ENCODE measurements around the gene S100A3.
"Not testable (repeated sequence)": the region's sequence is repeated elsewhere in the genome, so short reads cannot be mapped to it uniquely, and the experiment has no call there.

Gene S100A3

DNA sequence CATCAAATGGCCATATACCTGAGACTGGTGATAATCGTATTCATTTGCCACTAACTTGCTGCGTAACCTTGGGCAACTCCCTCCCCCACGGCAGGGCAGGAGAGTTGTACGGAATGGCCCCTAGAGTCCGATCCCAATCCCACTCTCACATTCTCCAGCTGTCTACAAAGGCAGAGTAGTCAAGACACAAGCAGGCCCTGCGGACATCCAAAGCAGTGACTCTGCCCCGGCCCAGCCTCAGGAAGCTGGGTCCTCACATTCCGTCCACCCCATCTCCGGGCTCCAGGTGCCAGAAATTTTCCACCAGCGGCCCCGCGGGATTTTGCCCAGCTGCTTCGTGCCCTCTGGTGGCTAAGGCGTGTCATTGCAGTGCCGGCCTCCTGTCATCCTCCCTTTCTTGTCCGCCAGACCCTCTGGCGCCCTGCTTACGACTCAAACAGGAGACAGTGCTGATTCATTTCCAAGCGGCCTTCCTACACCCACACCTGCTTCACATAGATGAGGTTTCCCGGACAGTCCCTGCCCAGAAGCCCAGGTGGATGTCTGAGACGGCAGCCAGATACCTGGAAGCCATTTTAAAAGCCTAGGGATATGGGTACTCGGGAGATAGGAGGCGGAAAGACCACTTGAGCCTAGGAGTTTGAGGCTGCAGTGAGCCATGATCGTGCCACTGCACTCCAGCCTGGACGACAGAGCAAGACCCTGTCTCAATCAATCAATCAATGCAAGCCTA lies 19.5 kb upstream of the S100A3 start:
- DNase-seq: peak; percentile 42 to 76

DNA sequence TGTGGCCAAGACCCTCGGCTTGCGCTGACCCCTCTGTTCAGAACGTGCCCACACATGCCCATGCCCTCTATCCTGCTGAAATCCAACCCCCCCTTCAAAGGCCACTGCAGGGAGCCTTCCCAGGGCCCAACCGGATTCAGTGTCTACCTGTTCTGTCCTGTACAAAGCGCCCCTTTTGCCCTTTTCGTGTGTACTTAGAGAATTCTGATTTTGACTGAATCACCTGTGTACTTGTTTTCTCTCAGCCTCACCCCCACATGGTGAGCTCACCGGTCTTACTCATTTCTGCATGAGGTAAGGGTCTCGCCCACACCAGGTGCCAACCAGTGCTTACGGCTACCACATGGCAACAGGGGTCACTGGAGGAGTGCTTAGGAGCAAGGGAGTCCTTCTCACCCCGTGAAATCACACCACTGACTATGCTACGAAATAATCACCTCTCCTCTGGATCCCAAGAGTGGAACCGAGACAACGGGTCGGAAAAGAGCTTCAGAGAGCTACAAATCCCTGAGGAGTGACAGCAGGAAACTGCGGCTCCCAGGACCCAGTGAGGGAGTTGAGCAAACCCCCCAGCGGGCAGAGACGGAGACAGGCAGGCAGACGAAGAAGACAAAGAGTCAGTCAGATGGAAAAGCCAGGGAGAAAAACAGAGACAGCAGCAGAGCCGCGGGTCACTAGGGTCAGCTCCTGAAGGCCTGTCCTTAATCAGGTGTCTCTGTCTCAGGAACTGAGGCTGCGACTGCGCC lies 18.7 kb upstream of the S100A3 start:
- DNase-seq: no peak

DNA sequence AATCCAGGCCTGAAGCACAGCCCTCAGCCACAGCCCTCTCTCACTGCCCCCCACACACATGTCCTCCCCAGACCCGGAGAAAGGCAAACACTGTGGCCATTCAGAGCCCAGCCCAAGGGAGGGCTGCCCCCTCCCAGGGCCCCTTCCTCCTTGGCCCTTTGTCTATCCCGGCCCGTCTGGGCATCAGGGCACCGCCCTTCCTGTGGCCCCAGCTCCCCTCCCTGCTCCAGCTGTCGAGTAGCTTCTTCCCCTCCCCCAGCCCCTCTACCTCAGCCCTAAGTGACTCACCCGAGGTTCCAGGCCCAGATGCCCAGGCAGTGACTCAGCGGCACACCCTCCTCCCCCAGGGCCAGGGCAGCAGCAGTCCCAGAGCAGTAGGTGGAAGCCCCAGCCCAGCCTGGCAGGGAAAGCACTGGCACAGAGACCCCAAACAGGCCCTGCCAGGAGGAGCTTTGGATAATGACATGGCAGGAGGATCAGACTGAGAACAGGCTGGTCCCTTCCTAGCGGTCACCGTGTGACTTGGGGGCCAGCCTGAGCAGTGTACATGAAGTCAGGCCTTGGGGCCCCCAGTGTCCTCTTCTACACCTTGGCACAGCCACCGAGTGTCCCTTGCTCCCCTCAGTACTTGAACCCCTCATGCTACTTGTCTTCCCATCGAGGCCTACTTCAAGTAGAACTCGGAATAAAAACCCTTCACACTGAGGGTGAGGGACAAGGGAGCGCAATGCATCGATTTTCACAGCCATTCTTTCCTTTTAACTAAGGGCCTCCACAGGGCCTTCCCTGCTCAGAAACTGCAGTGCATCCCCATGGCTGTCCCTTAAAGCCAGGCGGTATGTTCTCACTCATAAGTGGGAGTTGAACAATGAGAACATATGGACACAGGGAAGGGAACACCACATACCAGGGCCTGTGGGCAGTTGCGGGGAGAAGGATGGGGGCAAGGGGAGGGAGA lies 17.6 kb upstream of the S100A3 start:
- DNase-seq: peak; percentile 84 to 92

DNA sequence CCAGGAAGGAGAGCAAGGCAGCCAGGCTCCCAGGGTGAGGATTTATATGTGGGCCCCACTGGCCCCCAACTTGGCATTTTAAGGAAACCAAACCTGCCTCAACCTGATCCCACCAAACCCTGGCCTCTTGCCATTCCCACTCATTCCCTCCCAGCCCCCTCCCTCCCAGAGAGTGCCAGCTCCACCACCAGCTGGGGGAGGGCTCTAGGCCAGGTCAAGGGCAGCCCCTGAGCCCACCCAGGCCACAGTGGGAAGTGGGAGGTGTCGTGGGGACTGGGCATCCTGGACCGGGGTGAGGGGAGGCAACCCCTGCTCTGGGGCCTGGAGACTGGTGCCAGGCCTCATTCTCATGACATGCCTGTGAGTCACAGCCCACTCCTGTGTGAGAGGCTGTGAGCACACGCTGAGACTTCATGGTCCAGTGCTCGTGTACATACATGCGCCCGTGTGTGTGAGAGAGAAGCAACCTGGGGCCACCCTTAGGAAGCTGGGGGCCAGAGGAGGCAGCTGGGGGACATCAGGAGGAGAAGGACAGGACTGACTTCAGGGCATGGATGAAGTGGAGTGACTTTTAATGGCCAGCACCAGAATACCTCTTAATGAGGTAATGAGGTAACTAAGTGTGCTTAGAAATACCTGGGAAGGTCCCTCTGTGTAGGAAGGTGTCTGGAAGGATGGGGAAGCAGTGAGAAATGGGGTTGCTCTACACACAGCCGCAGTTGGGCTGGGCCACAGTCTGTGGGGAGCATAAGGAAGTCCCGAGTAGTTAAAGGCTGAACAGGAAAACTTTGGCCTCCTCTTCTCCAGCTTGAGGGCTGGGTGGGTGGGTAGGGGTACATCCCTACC lies 16.7 kb upstream of the S100A3 start, which contains the start of gene S100A2:
Gene S100A2 (minus strand): TSS at position 316 of the 846 bp plus-strand sequence. CDS start 1,967 bp downstream, outside the sequence.
- peak; percentile 17 to 43 for DNase-seq

DNA sequence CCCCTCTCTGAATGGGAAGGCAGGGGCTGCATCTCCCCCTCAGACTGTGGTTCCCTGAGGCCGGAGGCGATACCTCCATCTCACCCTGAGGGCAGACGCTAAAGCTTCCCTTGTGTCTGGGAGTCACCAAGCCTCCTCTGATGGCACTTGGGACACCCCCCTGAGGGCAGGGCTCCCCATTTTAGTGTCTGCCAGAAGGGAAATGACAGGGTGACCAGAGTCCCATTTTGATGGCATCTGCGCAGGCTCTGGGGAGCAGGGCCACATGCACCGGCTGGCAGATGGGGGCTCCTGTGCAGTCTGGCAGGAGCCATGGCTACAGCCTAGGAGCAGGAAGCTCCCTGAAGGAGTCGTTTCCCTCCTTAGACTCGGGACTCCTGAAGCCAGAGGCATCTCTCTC lies 14.9 kb upstream of the S100A3 start:
- DNase-seq: no peak

DNA sequence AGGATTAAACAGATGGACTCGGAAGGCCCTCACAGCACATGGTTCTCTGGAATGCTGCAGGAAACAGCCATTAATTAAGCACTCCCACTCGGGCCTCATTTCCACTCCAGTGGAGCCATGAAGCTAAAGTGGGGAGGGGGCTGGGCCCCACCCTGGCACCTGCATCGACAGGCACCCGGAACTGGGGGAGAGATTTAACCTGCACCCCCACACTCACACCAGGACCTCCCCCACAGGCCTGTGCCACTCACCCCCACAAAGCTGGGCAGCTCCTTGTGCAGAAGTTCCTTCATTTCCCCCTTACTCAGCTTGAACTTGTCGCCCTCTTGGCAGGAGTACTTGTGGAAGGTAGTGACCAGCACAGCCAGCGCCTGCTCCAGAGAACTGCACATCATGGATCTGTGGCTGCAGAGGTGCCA lies 14.4 kb upstream of the S100A3 start:
- no peak for DNase-seq

DNA sequence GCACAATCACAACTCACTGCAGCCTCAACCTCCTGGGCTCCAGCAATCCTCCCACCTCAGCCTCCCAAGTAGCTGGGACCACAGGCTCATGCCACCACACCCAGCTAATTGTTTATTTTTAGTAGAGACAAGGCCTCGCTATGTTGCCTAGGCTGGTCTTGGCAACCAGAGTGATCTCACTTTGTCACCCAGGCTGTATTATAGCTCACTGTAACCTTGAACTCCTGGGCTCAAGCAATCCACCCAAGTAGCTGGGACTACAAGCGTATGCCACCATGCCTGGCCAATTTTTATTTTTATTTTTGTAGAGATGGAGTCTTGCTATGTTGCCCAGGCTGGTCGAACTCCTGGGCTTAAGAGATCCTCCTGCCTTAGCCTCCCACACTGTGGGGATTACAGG lies 13.0 kb upstream of the S100A3 start:
- DNase-seq: not testable (repeated sequence)

DNA sequence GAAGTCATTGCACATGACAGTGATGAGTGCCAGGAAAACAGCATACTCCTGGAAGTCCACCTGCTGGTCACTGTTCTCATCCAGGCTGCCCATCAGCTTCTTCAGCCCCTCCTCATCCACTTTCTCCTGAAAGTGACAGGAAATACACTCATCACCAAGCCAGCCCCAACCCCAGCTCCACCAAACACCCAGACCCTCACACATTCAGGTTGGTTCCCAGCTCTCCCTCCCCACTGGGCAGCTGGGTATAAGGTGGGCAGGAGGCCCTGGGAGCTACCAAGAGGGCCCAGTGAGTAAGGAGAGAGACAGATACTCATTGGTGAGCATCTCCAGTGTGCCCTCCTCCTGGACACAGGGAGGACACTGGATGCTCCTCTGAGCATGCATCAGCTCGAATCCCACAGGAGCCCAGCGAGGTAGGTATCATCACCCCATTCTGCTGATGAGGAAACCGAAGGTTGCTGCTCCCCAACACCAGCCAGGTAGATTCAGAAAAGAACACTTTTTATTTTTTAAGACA lies 12.5 kb upstream of the S100A3 start:
- DNase-seq: no peak

DNA sequence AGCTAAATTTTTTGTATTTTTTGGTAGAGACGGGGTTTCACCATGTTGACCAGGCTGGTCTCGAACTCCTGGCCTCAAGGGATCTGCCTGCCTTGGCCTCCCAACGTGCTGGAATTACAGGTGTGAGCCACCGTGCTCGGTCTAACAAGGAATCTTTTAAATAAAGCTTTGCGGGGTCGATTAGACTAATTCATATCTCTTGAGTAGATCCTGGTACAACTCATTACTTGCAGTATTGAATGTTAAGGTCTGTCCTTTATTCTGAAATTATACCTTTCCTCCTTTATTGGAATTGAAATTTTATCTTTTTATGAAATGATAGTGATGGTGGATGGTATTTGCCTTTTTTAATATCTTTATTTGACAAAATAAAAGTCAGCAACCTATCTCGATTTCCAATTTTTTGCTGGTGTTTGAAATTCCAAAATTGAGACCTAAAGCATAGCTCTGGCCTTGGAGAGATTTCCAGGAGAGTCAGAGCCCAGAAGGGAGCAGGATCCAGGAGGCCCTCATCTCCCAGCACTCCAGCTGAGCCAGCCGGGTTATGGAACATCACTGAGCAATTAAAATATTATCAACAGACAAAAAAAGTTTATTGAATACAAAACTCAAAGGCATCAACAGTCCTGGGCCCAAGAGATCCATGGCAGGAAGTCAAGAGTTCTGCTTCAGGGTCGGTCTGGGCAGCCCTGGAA lies 11.9 kb upstream of the S100A3 start:
- DNase-seq: no peak

DNA sequence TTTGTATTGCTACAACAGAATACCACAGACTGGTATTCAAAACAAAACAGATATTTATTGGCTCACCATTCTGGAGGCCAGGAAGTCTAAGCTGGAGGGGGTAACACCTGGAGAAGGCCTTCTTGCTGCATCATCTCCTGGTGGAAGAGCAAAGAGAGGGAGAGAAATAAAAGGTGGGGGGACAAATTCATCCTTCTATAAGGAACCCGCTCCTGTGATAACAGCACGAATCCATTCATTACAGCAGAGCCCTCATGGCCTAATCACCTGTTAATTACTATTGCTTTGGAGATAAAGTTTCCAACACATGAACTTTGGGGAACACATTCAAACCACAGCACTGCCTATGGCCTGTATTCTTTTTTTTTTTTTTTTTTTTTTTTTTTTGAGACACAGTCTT lies 11.2 kb upstream of the S100A3 start:
- no peak for DNase-seq

DNA sequence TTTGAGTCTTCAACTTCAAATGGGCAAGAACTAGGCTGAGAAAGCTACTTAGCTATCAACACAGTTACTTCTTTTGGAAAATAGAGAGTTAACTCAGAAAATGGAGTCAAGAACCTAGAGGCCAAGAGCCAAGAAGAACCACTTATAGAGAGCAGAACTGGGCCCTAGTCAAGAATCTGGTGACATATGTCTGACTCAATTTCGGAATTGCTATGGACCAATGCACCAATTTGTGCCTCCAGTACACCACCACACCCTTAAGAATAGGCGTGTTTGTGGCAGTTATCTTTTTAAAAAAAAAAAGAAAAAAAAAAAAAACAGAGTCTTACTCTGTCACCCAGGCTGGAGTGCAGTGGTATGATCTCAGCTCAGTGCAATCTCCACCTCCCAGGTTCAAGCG lies 8.8 kb upstream of the S100A3 start:
- no peak for DNase-seq

DNA sequence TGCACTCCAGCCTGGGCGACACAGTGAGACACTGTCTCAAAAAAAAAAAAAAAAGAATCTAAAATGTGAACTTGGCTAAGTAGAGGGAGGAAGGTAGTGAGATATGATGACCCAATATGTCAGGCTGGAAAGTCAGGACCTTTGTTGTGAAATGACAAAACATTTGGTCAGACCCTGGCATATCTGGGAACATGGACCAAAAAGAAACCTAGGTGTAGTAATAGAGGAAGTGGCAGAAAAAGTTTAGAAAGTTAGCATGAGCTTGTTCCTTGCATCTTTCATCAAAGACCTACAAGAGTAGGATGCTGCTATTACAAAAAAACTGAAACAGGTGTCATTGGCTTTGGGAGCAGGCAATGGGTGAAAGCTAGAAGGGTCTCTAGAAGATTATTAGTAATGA lies 7.3 kb upstream of the S100A3 start:
- DNase-seq: no peak

DNA sequence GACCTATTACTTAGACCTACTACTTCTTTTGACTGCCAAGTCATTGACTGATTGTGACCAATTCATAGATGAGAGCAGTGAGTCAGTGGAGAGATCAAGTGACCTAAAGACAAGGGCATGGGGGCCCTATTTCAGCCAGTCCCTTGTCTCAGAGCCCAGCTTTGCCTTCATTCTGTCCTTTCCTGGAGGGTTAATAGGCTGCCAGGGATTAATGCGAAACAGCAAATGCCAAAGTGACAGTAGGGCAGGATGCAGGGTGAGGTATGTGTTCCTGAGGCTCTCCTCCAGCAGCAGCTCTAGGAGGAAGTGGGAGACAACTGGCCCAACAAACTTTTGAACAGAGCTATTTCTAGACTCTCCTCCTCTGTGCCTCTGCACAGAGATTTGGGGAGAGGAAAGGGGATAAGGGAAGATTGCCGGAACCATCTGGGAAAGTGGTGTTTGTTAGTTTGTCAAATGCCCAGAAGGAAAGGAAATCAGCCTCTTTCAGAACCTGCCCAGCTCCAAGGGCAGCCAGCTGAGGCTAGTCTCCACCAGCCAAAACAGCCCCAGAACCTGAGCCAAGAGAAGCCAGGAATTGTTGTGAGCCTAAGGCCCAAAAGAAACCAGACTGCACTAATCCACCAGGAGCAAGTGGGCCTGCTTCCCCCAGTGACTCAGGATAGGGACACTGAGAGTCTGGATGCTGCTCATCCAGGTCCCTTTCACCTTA lies 4.9 kb upstream of the S100A3 start:
- no peak for DNase-seq

DNA sequence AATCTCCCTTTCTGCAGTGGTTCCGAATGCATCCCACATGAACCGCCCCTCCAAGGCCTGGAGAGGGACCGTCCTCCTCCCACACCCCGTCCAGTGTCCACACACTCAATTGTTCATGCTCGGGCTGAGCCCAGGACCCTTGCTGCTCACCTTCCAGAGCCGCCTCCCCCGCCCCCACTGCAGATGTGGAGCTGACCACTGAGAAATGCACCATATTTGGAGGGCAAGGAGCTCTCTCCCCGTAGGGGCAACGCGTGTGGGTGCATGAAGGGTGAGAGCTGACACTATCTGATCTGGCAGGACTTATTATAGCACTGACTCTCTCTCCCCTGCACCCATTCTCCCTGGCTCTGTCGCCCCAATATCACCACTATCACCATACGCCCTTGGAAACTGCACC lies 4.0 kb upstream of the S100A3 start:
- DNase-seq: no peak

DNA sequence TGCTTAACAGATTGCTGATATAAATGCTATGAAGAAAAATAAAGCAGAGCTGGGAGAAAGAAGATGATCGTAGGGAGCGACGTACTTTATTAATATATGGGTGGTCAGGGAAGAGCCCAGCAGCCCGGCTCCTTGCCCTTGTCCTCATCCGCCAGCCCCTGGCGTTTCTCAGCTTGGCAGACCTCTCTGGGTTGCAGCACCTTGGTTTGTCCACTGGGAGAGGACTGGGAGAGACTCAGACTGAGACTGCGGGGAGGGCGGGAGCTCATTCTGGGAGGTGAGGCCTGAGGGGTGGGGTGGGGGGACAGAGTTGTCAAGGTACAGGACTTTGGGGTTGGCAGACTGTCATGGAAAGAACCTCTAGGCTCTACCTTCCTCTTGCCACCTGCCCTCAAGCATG lies 3.3 kb upstream of the S100A3 start:
- DNase-seq: no peak

DNA sequence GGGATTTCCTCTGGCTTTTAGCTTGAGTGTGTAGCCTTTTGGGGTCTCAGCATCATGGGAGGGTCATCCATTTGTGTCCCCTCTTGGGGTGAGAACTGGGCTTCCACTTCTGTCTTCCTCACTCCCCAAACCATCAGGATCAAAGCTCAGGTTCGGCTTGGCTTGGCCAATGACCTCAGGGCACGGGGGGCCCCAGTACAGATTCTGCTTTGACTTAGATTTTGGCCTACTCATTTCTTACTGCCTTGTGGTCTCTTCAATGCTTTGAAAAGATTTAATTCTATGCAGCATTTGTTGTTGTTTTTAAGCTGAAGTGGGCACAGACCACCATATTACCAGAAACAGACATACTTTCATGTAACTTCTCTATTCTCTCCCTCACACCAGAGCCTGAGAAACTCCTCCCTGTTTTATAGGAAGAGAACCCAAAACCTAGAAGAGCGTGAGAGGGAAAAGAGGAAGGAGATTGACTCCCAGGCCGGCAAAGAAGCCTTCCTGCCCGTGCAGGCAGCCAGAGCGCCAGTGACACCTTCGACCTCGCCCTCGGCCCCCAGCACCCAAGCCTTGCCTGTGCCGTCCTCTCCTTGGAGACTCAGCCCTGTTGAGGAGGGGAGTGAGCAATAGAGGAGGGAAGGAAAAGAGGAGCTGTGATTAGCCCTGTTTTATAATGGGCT lies 1.9 kb upstream of the S100A3 start:
- no peak for DNase-seq

DNA sequence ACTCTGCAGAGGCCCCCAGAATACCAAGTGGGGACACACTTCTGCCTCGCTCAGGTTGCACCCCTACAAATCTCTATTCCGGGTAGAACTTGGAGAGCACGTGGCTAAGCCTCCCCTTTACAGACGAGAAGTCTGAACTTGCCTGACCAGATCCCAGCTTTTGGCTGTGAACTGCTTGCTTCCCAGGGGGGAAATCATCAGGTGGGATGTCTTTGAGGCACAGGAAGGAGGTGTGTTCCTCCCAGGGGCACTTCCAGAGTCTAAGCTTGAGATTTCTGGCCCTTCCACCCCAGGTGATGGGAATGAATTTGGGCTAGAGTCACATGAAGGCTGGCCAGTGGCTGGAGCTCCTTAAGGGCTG lies 1.3 kb upstream of the S100A3 start:
- DNase-seq: no peak

DNA sequence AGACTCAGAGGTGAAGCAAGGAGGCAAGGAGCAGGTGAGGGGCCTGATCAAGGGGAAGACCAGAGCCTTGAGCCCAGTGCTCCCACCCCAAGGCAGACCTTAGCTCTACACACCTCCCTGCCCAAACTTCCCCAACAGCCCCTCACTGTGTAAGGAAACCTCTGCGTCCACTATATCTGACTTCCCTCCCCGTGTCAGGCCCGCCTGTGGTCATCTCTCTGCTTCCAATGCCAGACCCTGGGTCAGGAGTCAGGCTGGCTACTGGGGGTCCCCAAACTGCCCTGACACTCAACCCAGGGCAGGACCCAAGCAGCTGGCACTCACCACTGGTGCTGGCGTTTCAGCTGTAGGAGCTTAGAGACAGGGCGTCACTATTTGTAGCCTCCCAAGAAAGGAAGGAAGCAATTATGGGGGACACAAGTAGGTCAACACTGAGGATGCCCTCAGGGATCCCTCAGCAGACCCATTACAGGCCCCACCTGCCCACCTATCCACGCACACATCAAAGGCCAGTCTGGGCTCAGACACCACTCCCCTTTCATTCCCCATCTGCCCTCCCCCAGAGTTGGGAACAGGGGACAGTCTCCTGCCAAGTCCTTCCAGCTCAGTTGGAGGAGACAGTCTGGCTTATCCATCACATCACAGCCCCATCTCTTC lies 811 bp upstream of the S100A3 start:
- no peak for DNase-seq
